CD4-positive, alpha-beta memory T cell (primary cell): Measurements from ENCODE around the gene SGK1. TPM values are rescaled to one million over a fixed set of nuclear protein-coding genes. Genes with fewer than 3 reads are reported as not detected.

ENCODE experiments used
- CTCF ChIA-PET: fragments of 350-600 bp; sonication (Branson Sonifier 250); formaldehyde crosslinking; loops from one replicate; lab custom pipeline; 2021; ENCODE audit warnings: inconsistent platforms; ENCODE audit not compliant: partially characterized antibody; lab: Charles Lee
- POLR2A ChIA-PET: fragments of 350-600 bp; sonication (Branson Sonifier 250); formaldehyde crosslinking; loops from one replicate; lab custom pipeline; 2021; ENCODE audit not compliant: partially characterized antibody; lab: Charles Lee
- DNase-seq, 5 donors: peaks; one replicate each; pipeline versions ENCODE4 v3.0.0 to v3.0.0-alpha.2; 2020 to 2022; ENCODE audit warnings: mixed read lengths in 1 of 5
- H3K27ac ChIP-seq: one replicate; pipeline ENCODE4 v1.7.0; 2013; ENCODE audit warnings: low read depth, low read length
- H3K27me3 ChIP-seq: 2 replicates; pipeline ENCODE4 v1.7.0; 2013; ENCODE audit warnings: mild to moderate bottlenecking, low read length, moderate library complexity; ENCODE audit not compliant: insufficient read depth
- H3K36me3 ChIP-seq: 2 replicates; pipeline ENCODE4 v1.7.0; 2013; ENCODE audit warnings: mild to moderate bottlenecking, low read length, moderate library complexity; ENCODE audit not compliant: insufficient read depth
- H3K4me1 ChIP-seq: 2 replicates; pipeline ENCODE4 v1.7.0; 2013; ENCODE audit warnings: mild to moderate bottlenecking, low read length, moderate library complexity; ENCODE audit not compliant: insufficient read depth
- H3K4me3 ChIP-seq, 2 donors: one replicate each; pipeline ENCODE4 v1.7.0; 2013; ENCODE audit warnings: low read length in 2 of 2, mild to moderate bottlenecking in 1 of 2
- H3K9me3 ChIP-seq, 2 donors: one replicate each; pipeline ENCODE4 v1.7.0; 2013; ENCODE audit warnings: low read length in 2 of 2, control low read depth in 1 of 2; ENCODE audit not compliant: control insufficient read depth in 1 of 2
- H3K27ac Mint-ChIP-seq, 7 donors: one replicate each; pipeline ENCODE4 v1.8.0; 2020 to 2021; ENCODE audit warnings: mixed read lengths in 7 of 7, mild to moderate bottlenecking in 6 of 7, inconsistent platforms in 3 of 7, moderate library complexity in 3 of 7
- H3K27me3 Mint-ChIP-seq, 2 donors: one replicate each; pipeline ENCODE4 v1.8.0; 2020 to 2021; ENCODE audit warnings: mixed read lengths in 2 of 2
- H3K36me3 Mint-ChIP-seq, 2 donors: one replicate each; pipeline ENCODE4 v1.8.0; 2020 to 2021; ENCODE audit warnings: mixed read lengths in 2 of 2, inconsistent platforms in 1 of 2, mild to moderate bottlenecking in 1 of 2
- H3K4me1 Mint-ChIP-seq, 4 donors: one replicate each; pipeline ENCODE4 v1.8.0; 2020 to 2021; ENCODE audit warnings: mixed read lengths in 4 of 4, mild to moderate bottlenecking in 1 of 4
- H3K4me3 Mint-ChIP-seq, 8 donors: one replicate each; pipeline ENCODE4 v1.8.0; 2020 to 2021; ENCODE audit warnings: mixed read lengths in 8 of 8, mild to moderate bottlenecking in 7 of 8, moderate library complexity in 6 of 8, inconsistent platforms in 3 of 8
- H3K9me3 Mint-ChIP-seq, 8 donors: one replicate each; pipeline ENCODE4 v1.8.0; 2020 to 2021; ENCODE audit warnings: mixed read lengths in 8 of 8, mild to moderate bottlenecking in 5 of 8, inconsistent platforms in 3 of 8, moderate library complexity in 1 of 8
- intact Hi-C: fragments of 100-400 bp; cut with micrococcal nuclease; formaldehyde crosslinking; loops from one replicate; pipeline ENCODE4 v1.15.1; 2023
- polyA plus RNA-seq, 2 donors: library from polyadenylated mRNA; unstranded; fragments of 300-500 nt; fragmentation: Illumina TruSeq; gene quantifications; one replicate each; pipeline ENCODE4 v1.2.3, GENCODE V29; 2021
- total RNA-seq, 2 experiments: library from RNA; stranded (reverse); gene quantifications; one replicate each; pipeline ENCODE4 v1.2.3, GENCODE V29; 2021

SGK1 gene
- total and polyA plus RNA-seq, 4 experiments from 2014 or later: 5.8 to 46.9 (median 15.1) TPM

DNA sequence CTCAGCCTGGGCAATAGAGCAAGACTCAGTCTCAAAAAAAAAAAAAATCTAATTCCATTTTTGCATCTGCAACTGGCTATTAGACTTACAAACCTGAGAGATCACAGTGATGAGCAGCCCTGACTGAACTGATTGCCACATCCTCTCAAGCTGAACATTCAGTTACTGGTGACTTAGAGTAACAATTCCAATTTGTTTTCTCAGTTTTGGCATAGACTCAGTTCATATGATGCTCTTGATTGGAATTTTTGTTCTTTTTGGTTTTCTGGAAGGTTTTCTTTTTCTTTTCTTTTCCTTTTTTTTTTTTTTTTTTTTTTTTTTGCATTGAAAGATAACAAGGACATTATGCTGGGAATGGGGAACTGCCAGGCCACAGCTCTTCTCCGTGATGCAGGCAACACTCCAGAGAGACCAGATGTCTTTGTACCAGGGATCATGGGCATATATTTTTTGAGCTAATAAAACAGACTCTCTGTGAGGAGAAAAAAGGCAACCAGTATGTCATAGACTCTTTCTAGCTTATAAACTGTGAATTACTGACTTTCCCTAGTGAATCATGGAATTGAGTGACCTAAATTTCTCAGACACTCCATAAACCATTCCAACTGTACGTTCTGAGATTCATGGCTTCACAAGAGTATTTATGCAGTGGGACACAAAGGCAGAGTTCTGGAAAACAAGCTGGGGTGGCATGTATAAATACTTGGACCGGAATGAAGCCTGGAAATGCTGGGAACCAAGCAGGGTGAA lies 179.5 kb downstream of the SGK1 start:
- Histone ChIP-seq H3K4me3 (no peak overlapping the region), H3K27ac (no peak overlapping the region), H3K4me1 (no peaks in the 10 kb centered on the region), H3K36me3 (no peaks in the 10 kb centered on the region), H3K9me3 (no peaks in the 10 kb centered on the region), H3K27me3 (no peaks in the 10 kb centered on the region)
- Mint-ChIP-seq H3K27me3 (peaks cover 2 to 3% of the 10 kb centered on the region in 2 donors), H3K4me3 (no peak overlapping the region), H3K4me1 (no peaks in the 10 kb centered on the region), H3K36me3 (no peaks in the 10 kb centered on the region), H3K27ac (no peak overlapping the region), H3K9me3 (peaks cover 0 to 3% (median 0%) of the 10 kb centered on the region in 8 donors)
- DNase-seq: no peak
- ChIA-PET POLR2A (no interaction called here), CTCF (interaction anchor here (0.7 to 2.4 kb wide), 4 partner anchors 15 to 724 kb away, joined by 3 to 7 read pairs (median 3); no protein-coding TSS in a partner anchor)
- intact Hi-C loops: no loop called here

- Mint-ChIP-seq H3K27me3 (peaks cover 3% of the 10 kb centered on the region in 2 donors), H3K4me3 (no peak overlapping the region), H3K9me3 (peaks cover 0 to 9% (median under 1%) of the 10 kb centered on the region in 8 donors), H3K27ac (no peak overlapping the region), H3K36me3 (no peaks in the 10 kb centered on the region), H3K4me1 (no peaks in the 10 kb centered on the region)
- Histone ChIP-seq H3K4me1 (no peaks in the 10 kb centered on the region), H3K36me3 (no peaks in the 10 kb centered on the region), H3K9me3 (no peaks in the 10 kb centered on the region), H3K27ac (no peak overlapping the region), H3K27me3 (no peaks in the 10 kb centered on the region), H3K4me3 (no peak overlapping the region)
- ChIA-PET CTCF (interaction anchor here (0.5 to 4.1 kb wide), 2 partner anchors 12 to 1355 kb away, joined by 3 to 26 read pairs; no protein-coding TSS in a partner anchor), POLR2A (no interaction called here)
- no peak for DNase-seq
- intact Hi-C loops: no loop called here
Observed at GRCh38 chr6:134134654-134135053, 183.3 kb downstream of the SGK1 start.

DNA sequence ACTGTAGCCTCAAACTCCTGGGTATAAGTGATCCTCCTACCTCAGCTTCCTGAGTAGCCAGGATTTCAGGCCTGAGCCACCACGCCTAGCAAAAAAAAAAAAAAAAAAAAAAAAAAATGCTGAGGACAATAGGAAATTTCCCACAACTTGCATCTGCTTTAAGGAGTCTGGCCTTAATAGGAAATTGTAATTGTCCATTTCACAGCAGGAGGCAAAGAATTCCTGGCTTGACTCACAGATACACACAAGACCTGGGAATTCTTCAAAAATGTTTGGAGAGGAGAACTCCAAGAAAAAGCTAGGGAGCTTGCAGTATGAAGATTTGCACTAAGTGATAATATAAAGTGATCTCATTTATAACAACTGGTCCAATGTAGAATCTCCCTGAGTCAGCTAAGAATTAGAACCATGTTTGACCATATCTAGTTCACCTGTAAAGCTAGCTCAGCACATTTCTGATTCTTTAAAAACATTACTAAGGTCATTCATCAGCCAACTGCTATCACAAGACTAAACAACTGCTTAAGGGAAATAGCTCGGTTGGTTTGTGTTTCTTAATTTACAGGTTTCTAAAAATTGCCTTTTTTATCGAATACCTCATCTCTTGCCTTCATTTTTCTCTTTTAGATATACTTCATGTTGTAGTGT lies 185.3 kb downstream of the SGK1 start:
- Histone ChIP-seq H3K4me1 (no peaks in the 10 kb centered on the region), H3K36me3 (no peaks in the 10 kb centered on the region), H3K4me3 (no peak overlapping the region), H3K27ac (no peak overlapping the region), H3K27me3 (no peaks in the 10 kb centered on the region), H3K9me3 (no peaks in the 10 kb centered on the region)
- Mint-ChIP-seq H3K27me3 (peaks cover 3 to 6% of the 10 kb centered on the region in 2 donors), H3K4me1 (no peaks in the 10 kb centered on the region), H3K9me3 (peaks cover 0 to 9% (median under 1%) of the 10 kb centered on the region in 8 donors), H3K36me3 (no peaks in the 10 kb centered on the region), H3K27ac (no peak overlapping the region), H3K4me3 (no peak overlapping the region)
- DNase-seq: no peak
- POLR2A ChIA-PET: no interaction called here
- intact Hi-C loops: no loop called here
- CTCF ChIA-PET: interaction anchor here (1.1 to 4.1 kb wide), 4 partner anchors 10 to 808 kb away, joined by 3 to 26 read pairs (median 4); no protein-coding TSS in a partner anchor

- CTCF ChIA-PET: interaction anchor here (1.4 to 4.1 kb wide), 2 partner anchors 9 to 809 kb away, joined by 3 to 26 read pairs; no protein-coding TSS in a partner anchor
- H3K4me3 Mint-ChIP-seq: no peak overlapping the region
- Histone ChIP-seq H3K9me3 (no peaks in the 10 kb centered on the region), H3K36me3 (no peaks in the 10 kb centered on the region), H3K27me3 (no peaks in the 10 kb centered on the region), H3K4me3 (no peak overlapping the region), H3K27ac (no peak overlapping the region), H3K4me1 (no peaks in the 10 kb centered on the region)
- H3K27me3 Mint-ChIP-seq: peaks cover 0 to 6% of the 10 kb centered on the region in 2 donors
- no peaks in the 10 kb centered on the region for H3K36me3 Mint-ChIP-seq
- peaks cover 0 to 7% (median under 1%) of the 10 kb centered on the region in 8 donors for H3K9me3 Mint-ChIP-seq
- H3K27ac Mint-ChIP-seq: no peak overlapping the region
- no peaks in the 10 kb centered on the region for H3K4me1 Mint-ChIP-seq
- POLR2A ChIA-PET: no interaction called here
- no peak for DNase-seq
- intact Hi-C loops: no loop called here
Observed at GRCh38 chr6:134131530-134132139, 186.3 kb downstream of the SGK1 start.

- H3K4me1 ChIP-seq: no peaks in the 10 kb centered on the region
- intact Hi-C loops: no loop called here
- peaks cover 0 to 3% (median 3%) of the 10 kb centered on the region in 4 donors for H3K4me1 Mint-ChIP-seq
Observed at GRCh38 chr6:134128146-134128545, 189.8 kb downstream of the SGK1 start.

GRCh38 chr6:134123666-134124208 lies 194.2 kb downstream of the SGK1 start:
- Histone ChIP-seq H3K9me3 (no peaks in the 10 kb centered on the region), H3K27ac (no peak overlapping the region), H3K4me1 (no peaks in the 10 kb centered on the region), H3K4me3 (no peak overlapping the region), H3K27me3 (no peaks in the 10 kb centered on the region), H3K36me3 (no peaks in the 10 kb centered on the region)
- CTCF ChIA-PET: interaction anchor here (0.7 to 6.3 kb wide), 30 partner anchors 10 to 1314 kb away, joined by 3 to 100 read pairs (median 4); no protein-coding TSS in a partner anchor
- peak in 4 of 5 donors; percentile 19 to 72 (median 62) for DNase-seq
- peaks cover 0 to 3% (median 3%) of the 10 kb centered on the region in 4 donors for H3K4me1 Mint-ChIP-seq
- POLR2A ChIA-PET: no interaction called here
- peak overlapping the region in 3 of 8 donors; percentile 59 to 77 (median 60) for H3K4me3 Mint-ChIP-seq
- intact Hi-C loops: loop anchor here (1.0 kb wide), 3 partner anchors 700 to 817 kb away; no protein-coding TSS in a partner anchor
- H3K27ac Mint-ChIP-seq: peak overlapping the region in 3 of 7 donors; percentile 13 to 74 (median 66)
- H3K27me3 Mint-ChIP-seq: peaks cover 0 to 1% of the 10 kb centered on the region in 2 donors
- H3K9me3 Mint-ChIP-seq: peaks cover 0 to 4% (median 0%) of the 10 kb centered on the region in 8 donors
- no peaks in the 10 kb centered on the region for H3K36me3 Mint-ChIP-seq

More at GRCh38 chr6:134128146-134128545, 189.8 kb downstream of the SGK1 start:
- Mint-ChIP-seq H3K27me3 (peaks cover 0 to 6% of the 10 kb centered on the region in 2 donors), H3K9me3 (peaks cover 0 to 7% (median 0%) of the 10 kb centered on the region in 8 donors), H3K27ac (no peak overlapping the region), H3K36me3 (no peaks in the 10 kb centered on the region), H3K4me3 (no peak overlapping the region)
- no peaks in the 10 kb centered on the region for H3K27me3 ChIP-seq
- DNase-seq: no peak
- H3K9me3 ChIP-seq: no peaks in the 10 kb centered on the region
- ChIA-PET POLR2A (no interaction called here), CTCF (interaction anchor here (0.5 to 2.8 kb wide), 7 partner anchors 17 to 1206 kb away, joined by 3 to 16 read pairs (median 4); no protein-coding TSS in a partner anchor)
- H3K27ac ChIP-seq: no peak overlapping the region
- H3K4me3 ChIP-seq: no peak overlapping the region
- no peaks in the 10 kb centered on the region for H3K36me3 ChIP-seq
